HL-60/S4 treated with retinoic acid at 250 ng/mL for 4 days and 3 days (cell line): ENCODE results near the gene OLAH.

Source experiments
- in situ Hi-C: fragments of 300-500 bp; cut with MboI; formaldehyde crosslinking; loops from 2 replicates; pipeline ENCODE4 v1.7.0; 2022; ENCODE audit warnings: low sequenced_read_pairs

Gene OLAH

GRCh38 chr10:15121707-15122106 is 78.0 kb downstream of the OLAH start:
- in situ Hi-C loops = loop anchor here (25.0 kb wide), 1 partner anchor 609 kb away; no protein-coding TSS in a partner anchor

GRCh38 chr10:15122477-15123030 is 78.8 kb downstream of the OLAH start:
- in situ Hi-C loops = loop anchor here (25.0 kb wide), 1 partner anchor 610 kb away; no protein-coding TSS in a partner anchor
